SK-N-SH treated with all-trans-retinoic acid at 6 μM for 48 hours (cell line): ENCODE results near the gene DHODH.

Source experiments
- BACH2 ChIP-seq: fragments of 250-450 bp; sonication (Bioruptor Pico); IDR thresholded peaks from 2 replicates; pipeline ENCODE4 v1.9.0; 2021; ENCODE audit warnings: mild to moderate bottlenecking, borderline replicate concordance
- RARB ChIP-seq: fragments of 250-450 bp; sonication (Bioruptor Pico); IDR thresholded peaks from 2 replicates; pipeline ENCODE4 v1.8.0; 2021; ENCODE audit warnings: mild to moderate bottlenecking, moderate library complexity
- TOX ChIP-seq: fragments of 250-450 bp; sonication (Bioruptor Pico); IDR thresholded peaks from 2 replicates; pipeline ENCODE4 v1.8.0; 2021; ENCODE audit warnings: mild to moderate bottlenecking, moderate library complexity, borderline replicate concordance
- TF ChIP-seq, protein P1 (sequence below): fragments of 250-450 bp; sonication (Bioruptor Pico); IDR thresholded peaks from 2 replicates; pipeline ENCODE4 v1.8.0; 2020; ENCODE audit warnings: mild to moderate bottlenecking, moderate library complexity, borderline replicate concordance

DNA sequence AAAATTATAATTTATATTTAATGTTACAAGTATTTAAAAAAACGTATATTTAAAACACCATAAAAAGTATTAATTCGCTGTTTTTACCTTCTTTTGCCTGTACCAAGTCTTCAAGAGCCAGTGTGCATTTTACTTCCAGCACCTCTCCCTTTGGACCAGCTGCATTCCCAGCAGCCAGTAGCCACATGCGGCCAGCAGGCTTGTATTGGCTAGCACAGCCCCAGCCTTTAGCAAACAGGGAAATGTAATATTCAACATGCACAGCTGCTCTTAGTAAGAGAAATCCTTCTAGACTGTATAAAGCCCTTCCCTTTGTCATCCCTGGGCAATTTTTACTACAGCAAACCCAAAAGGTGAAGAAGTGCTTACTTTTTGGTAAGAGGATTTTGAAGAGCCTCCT lies 6.6 kb downstream of the DHODH start:
- TF ChIP-seq BACH2 (CRISPR knock-in tag): no peak
- no peak for TF ChIP-seq RARB (CRISPR knock-in tag)
- TF ChIP-seq, protein P1, sequence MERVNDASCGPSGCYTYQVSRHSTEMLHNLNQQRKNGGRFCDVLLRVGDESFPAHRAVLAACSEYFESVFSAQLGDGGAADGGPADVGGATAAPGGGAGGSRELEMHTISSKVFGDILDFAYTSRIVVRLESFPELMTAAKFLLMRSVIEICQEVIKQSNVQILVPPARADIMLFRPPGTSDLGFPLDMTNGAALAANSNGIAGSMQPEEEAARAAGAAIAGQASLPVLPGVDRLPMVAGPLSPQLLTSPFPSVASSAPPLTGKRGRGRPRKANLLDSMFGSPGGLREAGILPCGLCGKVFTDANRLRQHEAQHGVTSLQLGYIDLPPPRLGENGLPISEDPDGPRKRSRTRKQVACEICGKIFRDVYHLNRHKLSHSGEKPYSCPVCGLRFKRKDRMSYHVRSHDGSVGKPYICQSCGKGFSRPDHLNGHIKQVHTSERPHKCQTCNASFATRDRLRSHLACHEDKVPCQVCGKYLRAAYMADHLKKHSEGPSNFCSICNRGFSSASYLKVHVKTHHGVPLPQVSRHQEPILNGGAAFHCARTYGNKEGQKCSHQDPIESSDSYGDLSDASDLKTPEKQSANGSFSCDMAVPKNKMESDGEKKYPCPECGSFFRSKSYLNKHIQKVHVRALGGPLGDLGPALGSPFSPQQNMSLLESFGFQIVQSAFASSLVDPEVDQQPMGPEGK (CRISPR knock-in tag): no peak
- no peak for TF ChIP-seq TOX (CRISPR knock-in tag)
